ENCODE measurements around the gene LRGUK.

DNA sequence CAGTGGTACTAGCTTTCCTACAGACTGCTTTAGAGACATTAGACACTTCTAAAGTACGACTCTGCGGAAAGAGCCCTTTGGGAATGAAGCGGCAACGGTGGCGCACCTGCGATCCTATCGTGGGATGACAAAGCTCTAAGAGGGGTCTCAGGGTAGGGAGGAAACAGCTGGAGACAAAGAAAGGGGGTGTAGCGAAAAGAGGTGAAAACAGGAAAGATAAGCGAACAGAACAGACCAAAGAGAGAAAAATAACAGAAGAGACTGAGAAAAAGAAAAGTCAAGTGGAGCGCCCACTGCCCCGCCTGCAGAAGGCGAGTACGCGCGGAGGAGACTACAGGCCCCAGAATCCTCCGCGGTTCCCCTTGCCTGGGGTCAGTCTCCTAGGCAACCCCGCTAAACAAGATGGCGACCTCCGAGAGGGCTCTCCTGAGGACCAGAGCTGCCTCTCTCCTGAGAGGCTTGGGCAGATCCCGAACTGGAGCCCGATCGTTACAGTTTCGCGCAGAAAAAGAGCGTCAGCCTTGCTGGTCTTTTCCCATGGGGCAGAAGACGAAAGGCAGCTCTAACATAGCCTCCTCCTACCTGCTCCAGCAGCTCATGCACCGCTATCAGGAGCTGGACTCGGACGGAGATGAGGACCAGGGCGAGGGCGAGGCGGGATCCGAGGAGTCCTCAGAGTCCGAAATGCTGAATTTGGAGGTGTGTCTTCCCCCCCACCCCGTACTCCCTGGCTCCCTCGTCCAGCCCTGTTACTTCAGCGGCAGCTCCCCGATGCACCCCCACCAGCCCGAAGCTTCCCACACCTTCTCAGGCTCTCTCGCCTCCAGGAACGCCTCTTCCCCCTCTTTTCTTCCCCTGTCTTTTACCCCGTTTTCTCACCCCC, at the start of gene LRGUK:
- TF ChIP-seq, protein P1, sequence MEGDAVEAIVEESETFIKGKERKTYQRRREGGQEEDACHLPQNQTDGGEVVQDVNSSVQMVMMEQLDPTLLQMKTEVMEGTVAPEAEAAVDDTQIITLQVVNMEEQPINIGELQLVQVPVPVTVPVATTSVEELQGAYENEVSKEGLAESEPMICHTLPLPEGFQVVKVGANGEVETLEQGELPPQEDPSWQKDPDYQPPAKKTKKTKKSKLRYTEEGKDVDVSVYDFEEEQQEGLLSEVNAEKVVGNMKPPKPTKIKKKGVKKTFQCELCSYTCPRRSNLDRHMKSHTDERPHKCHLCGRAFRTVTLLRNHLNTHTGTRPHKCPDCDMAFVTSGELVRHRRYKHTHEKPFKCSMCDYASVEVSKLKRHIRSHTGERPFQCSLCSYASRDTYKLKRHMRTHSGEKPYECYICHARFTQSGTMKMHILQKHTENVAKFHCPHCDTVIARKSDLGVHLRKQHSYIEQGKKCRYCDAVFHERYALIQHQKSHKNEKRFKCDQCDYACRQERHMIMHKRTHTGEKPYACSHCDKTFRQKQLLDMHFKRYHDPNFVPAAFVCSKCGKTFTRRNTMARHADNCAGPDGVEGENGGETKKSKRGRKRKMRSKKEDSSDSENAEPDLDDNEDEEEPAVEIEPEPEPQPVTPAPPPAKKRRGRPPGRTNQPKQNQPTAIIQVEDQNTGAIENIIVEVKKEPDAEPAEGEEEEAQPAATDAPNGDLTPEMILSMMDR (IDR thresholded peaks at IDR 0.05; ENCODE audit: low read length), result no peak
- no peak for TF ChIP-seq EZH2 (IDR thresholded peaks at IDR 0.05; ENCODE audit: borderline replicate concordance, low read length)

Data from OCI-LY1 (cell line).